ENCODE data around the gene INSIG1.

INSIG1 gene

GRCh38 chr7:155262031-155262430 lies 35.6 kb upstream of the INSIG1 start:
- DNase-seq = no peak
- Histone ChIP-seq H3K36me3 (replicated peaks; ENCODE audit: insufficient read depth, low read length) (no peaks in the 10 kb centered on the region), H3K9me3 (replicated peaks; ENCODE audit: insufficient read depth, low read length) (no peaks in the 10 kb centered on the region), H3K79me2 (ENCODE audit: low read length) (no peaks in the 10 kb centered on the region), H3K27ac (ENCODE audit: low read length) (no peak overlapping the region), H3K27me3 (replicated peaks; ENCODE audit: insufficient read depth, low read length) (peaks cover 17% of the 10 kb centered on the region), H3K4me3 (ENCODE audit: low read length) (no peak overlapping the region), H3K4me1 (ENCODE audit: low read length) (no peaks in the 10 kb centered on the region), H3K9me2 (replicated peaks; ENCODE audit: insufficient read depth, low read length) (no peaks in the 10 kb centered on the region), H3F3A (ENCODE audit: insufficient read depth, low read length) (no peaks in the 10 kb centered on the region), H3K9ac (ENCODE audit: low read length) (no peak overlapping the region), H2AFZ (ENCODE audit: low read length) (no peak overlapping the region), H4K20me1 (ENCODE audit: insufficient read depth, low read length) (no peaks in the 10 kb centered on the region), H3K4me2 (ENCODE audit: low read depth, low read length) (no peak overlapping the region)
- no peak for TF ChIP-seq EZH2 (optimal IDR thresholded peaks at IDR 0.05; ENCODE audit: low read depth, low read length)
- TF ChIP-seq CTCF (IDR thresholded peaks at IDR 0.05; ENCODE audit: low read length) = no peak
- TF ChIP-seq EZH2phosphoT487 (IDR thresholded peaks at IDR 0.05; ENCODE audit: low read length) = no peak

- no peak overlapping the region for H3K4me3 ChIP-seq (ENCODE audit: low read length)
These were observed 34.6 kb upstream of the INSIG1 start for GRCh38 chr7:155263051-155263450.

GRCh38 chr7:155263581-155264143 lies 34.0 kb upstream of the INSIG1 start:
- Histone ChIP-seq H3K79me2 (ENCODE audit: low read length) (no peaks in the 10 kb centered on the region), H3K9ac (ENCODE audit: low read length) (no peak overlapping the region), H3K4me3 (ENCODE audit: low read length) (no peak overlapping the region), H3F3A (ENCODE audit: insufficient read depth, low read length) (no peaks in the 10 kb centered on the region), H3K36me3 (replicated peaks; ENCODE audit: insufficient read depth, low read length) (no peaks in the 10 kb centered on the region), H4K20me1 (ENCODE audit: insufficient read depth, low read length) (no peaks in the 10 kb centered on the region), H3K9me2 (replicated peaks; ENCODE audit: insufficient read depth, low read length) (no peaks in the 10 kb centered on the region), H3K4me2 (ENCODE audit: low read depth, low read length) (no peak overlapping the region), H3K27ac (ENCODE audit: low read length) (no peak overlapping the region), H2AFZ (ENCODE audit: low read length) (no peak overlapping the region), H3K4me1 (ENCODE audit: low read length) (no peaks in the 10 kb centered on the region), H3K9me3 (replicated peaks; ENCODE audit: insufficient read depth, low read length) (no peaks in the 10 kb centered on the region), H3K27me3 (replicated peaks; ENCODE audit: insufficient read depth, low read length) (peaks cover 8% of the 10 kb centered on the region)
- no peak for DNase-seq
- no peak for TF ChIP-seq EZH2 (optimal IDR thresholded peaks at IDR 0.05; ENCODE audit: low read depth, low read length)
- no peak for TF ChIP-seq EZH2phosphoT487 (IDR thresholded peaks at IDR 0.05; ENCODE audit: low read length)
- TF ChIP-seq CTCF (IDR thresholded peaks at IDR 0.05; ENCODE audit: low read length) = no peak

More at GRCh38 chr7:155263051-155263450, 34.6 kb upstream of the INSIG1 start:
- Histone ChIP-seq H3K79me2 (ENCODE audit: low read length) (no peaks in the 10 kb centered on the region), H3K27me3 (replicated peaks; ENCODE audit: insufficient read depth, low read length) (peaks cover 8% of the 10 kb centered on the region), H4K20me1 (ENCODE audit: insufficient read depth, low read length) (no peaks in the 10 kb centered on the region), H3K9me2 (replicated peaks; ENCODE audit: insufficient read depth, low read length) (no peaks in the 10 kb centered on the region), H3K9me3 (replicated peaks; ENCODE audit: insufficient read depth, low read length) (no peaks in the 10 kb centered on the region), H3K27ac (ENCODE audit: low read length) (no peak overlapping the region), H3K9ac (ENCODE audit: low read length) (no peak overlapping the region), H3F3A (ENCODE audit: insufficient read depth, low read length) (no peaks in the 10 kb centered on the region), H3K4me1 (ENCODE audit: low read length) (no peaks in the 10 kb centered on the region), H2AFZ (ENCODE audit: low read length) (no peak overlapping the region), H3K36me3 (replicated peaks; ENCODE audit: insufficient read depth, low read length) (no peaks in the 10 kb centered on the region), H3K4me2 (ENCODE audit: low read depth, low read length) (no peak overlapping the region)
- no peak for DNase-seq
- TF ChIP-seq EZH2phosphoT487 (IDR thresholded peaks at IDR 0.05; ENCODE audit: low read length) (no peak), CTCF (IDR thresholded peaks at IDR 0.05; ENCODE audit: low read length) (no peak), EZH2 (optimal IDR thresholded peaks at IDR 0.05; ENCODE audit: low read depth, low read length) (no peak)
